RPMI7951 (cell line): ENCODE measurements around the gene TDRD1. TPM values are rescaled to one million over a fixed set of nuclear protein-coding genes. Genes with fewer than 3 reads are reported as not detected.

Source experiments
- DNase-seq: peaks from one replicate; pipeline ENCODE4 v3.0.0-alpha.2; 2012; ENCODE audit warnings: low read depth
- total RNA-seq: library from RNA; depleted of rRNA; stranded (reverse); fragments of >200 nt; shearing (Covaris generic); gene quantifications from 2 replicates; pipeline ENCODE4 v1.2.3, GENCODE V29; 2014

TDRD1 gene
- total RNA-seq, 1 experiment from 2014 or later, result not detected

DNA sequence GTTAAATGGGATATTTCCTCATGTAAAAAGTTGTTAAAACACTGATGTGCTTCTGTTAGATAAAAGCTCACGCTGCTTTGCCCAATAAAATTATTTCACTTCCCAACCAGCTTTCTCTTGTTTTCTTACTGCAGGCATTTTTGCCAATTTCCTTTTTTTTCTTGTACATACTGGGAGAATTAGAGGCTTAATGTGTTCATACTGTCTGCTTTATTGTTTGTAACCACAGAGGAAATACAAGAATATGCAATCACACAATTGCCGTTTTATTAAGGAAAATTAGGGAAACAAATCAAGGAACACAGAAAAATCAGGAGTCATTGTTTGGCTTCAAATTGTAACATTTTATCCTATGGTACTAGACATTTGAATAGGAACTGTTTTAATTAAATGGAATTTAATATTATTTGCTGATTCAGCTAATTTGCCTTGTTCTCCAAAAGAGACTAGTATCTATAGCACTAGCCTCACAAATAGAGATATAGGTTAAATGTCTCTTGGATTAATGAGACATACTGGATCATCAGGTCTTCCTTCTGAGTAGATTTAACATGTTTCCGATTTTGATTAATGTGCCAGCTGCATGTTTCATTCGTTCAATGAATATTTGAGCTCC is 53.5 kb downstream of the TDRD1 start:
- DNase-seq, result no peak

DNA sequence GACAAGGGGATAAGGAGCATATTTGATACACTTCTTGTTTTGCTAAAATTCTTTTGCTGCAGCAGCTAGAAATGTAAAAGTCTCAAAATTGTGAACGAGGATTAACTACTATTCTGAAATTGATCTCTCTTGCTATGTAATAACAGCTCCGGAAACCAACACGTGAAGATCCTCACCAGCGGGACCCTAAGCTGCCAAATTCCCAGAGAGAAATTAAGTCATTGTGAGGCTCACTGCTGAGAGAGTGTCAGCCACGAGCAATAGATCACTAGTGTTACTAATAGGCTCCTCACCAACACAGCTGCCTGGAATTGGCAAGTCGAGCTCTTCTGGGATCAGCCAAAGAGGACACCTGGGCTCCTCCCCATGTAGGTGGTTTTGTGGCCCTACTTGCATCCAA is 54.3 kb downstream of the TDRD1 start:
- DNase-seq, result no peak

DNA sequence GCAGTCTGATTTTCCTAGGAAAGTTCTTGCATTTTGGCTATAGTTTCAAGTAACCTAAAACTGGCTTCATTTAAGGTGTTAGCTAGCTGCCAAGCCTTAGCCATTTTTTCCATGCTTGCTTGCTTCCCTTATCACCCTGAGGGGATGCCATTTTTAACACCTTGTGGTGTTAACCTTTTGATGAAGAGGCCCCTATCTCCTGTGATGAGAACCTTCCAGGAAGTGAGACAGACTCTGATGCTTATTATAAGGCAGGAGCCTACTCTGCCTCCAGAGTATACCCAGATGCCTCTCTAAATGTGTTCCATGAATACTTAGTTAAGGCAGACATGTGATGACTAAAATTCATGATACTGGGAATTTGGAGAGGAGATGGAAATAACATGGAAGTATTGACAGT is 55.0 kb downstream of the TDRD1 start:
- DNase-seq, result no peak

DNA sequence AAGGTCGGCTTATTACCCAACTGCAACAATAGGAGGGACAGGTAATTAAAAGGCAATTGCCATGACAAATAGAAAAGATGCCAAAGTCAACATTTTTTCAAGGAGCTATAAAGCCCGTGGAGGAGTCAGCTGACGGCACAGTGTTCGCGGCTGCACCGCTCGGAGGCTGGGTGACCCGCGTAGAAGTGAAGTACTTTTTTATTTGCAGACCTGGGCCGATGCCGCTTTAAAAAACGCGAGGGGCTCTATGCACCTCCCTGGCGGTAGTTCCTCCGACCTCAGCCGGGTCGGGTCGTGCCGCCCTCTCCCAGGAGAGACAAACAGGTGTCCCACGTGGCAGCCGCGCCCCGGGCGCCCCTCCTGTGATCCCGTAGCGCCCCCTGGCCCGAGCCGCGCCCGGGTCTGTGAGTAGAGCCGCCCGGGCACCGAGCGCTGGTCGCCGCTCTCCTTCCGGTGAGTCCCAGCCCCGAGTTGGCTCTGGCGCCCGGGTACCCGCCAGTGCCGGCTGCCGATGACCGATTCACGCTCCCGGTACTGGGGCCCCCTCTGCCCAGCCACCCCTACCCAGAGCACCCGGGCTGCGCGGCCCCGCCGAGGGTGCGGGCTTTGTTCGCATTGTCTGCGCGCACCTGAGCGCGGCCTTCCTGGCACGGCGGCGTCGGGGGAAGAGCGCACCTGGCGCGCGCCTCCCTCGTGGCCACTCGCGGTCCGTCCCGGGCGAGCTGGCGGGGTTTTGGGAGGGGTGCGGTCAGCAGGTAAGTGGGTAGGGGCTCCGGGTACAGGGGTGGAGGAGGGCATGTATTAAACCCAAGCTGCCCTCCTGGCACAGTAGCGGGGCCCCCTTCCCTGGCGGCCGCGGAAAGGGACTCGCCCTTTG is 60.2 kb downstream of the TDRD1 start, which contains the start of gene VWA2:
Gene VWA2 (plus strand): TSS at position 138 of the 877 bp plus-strand sequence. CDS start 9,460 bp downstream, outside the sequence.
- no peak for DNase-seq

DNA sequence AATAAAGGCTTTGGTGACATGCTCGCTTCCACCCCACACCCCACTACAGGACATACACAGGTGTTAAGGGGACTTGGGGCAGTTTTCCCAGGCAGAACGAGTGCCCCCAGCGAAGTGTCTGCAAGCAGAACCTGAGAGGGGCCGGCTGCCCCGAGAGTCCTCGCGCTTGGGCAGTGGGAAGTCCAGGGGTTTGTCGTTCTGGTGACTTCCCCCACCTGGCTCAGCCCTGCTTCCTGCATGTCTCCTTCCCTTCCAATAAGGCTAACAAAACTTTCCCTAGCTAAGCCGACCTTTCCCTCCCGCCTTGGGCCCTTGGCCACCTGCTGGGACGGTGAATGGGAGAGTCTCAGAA is 60.8 kb downstream of the TDRD1 start:
- DNase-seq, result no peak

DNA sequence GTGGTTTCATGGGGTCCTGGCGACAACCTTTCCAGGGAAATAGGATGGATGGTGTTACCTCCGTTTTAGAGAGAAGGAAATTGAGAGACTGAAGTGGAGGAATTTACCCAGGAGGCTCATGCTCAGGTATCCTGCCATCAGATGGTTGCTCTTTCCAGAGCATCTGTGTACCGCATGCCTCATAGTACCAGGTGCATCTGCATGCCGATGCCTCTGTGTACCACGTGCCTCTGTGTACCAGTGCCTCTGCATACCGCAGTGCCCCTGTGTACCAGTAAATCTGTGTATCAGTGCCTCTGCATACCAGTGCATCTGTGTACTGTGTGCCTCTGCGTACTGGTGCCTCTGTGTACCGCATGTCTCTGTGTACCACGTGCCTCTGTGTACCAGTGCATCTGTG is 63.1 kb downstream of the TDRD1 start:
- no peak for DNase-seq

DNA sequence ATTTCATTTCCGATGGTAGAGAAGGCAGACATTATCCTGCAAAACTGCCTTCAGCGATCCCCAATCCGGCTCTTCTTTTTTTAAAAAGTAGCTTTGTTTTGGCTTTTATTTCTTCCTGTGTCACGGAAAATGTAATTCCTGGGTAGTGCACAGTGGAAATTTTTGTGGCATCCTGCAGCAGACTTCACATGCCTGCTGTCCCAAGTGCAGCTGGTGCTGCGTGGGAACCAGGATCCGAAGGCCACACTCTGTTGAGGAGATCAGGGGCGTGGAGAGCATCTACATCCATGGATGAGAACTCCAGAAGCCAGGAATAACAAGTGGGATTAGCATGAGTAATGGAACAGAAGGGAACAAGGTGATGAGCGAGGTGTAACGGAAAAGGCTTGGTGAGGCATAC is 64.5 kb downstream of the TDRD1 start:
- DNase-seq, result no peak

DNA sequence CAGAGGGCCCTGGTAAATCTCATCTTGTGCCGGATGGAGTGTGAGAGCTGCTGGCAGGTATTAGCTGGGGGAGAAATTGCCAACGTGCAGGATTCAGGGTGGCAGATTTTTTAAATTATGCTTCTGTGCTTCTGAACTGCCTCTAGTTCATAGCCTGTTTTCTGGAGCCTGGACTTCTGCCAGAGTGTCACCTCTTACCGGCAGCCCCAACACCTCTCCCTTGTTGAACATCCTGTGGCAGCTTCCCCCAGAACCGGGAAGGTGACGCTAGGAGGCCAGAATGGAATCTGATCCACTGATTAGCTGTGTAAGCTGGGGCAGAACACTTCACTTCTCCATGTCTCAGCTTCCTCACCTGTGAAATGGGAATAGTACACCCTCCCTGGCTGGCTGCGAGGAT is 65.0 kb downstream of the TDRD1 start:
- DNase-seq, result no peak

DNA sequence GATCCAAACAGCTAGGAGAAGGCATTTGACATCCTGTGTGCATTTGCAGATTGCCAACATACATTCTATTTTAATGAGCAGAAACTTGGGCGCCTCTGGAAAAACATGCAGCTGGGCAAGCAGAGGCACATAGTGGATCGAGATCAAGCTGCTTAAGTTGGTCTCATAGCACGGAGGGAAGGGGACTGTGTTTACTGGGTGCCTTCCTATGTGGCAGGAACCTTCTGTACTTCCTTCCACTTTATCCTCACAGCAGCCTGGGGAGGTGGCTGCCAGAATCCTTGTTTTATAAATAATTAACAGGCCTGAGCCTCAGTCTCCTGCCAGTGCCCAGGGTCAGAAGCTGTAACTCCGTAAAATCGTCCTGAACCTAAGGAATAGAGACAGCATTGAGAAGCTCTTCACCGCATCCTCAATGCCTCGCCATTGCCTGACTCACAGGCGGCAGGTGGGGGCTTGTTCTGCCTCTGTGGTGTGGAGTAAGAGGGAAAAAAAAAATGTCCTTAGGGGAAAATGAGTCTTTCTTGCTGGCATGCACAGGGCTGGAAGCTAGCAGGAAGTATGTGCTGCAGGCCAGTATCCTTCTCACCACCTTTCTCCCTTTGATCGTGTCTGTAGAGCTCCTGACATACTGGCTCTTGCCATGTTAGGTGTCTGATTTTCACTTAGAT is 66.1 kb downstream of the TDRD1 start:
- DNase-seq, result peak; percentile 72

DNA sequence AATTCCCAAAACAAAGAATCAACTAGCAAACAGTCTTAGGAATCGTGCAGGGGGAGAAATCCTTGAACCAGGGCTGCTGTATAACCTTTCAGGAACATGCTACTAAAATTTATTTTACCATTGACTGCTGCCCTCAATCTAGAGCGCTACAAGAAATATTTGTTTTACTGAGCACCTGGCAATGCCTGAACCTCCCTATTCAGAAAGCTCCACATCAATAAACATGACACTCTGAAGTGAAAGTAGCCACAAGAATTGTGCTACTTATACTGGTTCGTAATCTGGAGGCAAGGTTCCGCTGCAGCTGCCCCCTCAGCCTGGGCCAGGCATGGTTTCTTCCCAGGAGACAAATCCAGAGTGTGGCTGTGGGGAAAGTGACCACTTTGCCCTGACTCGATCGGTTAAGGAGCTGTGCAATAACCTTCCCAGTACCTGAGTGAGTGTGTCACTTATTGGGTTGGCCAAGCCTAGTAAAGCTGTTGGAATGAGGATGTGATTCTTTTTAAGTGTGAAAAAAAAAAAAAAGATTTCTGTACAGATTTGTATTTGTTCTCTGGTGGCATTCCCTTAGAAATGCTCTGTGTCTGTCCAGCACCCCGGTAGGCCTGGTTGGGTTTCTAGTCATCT is 67.6 kb downstream of the TDRD1 start:
- no peak for DNase-seq

DNA sequence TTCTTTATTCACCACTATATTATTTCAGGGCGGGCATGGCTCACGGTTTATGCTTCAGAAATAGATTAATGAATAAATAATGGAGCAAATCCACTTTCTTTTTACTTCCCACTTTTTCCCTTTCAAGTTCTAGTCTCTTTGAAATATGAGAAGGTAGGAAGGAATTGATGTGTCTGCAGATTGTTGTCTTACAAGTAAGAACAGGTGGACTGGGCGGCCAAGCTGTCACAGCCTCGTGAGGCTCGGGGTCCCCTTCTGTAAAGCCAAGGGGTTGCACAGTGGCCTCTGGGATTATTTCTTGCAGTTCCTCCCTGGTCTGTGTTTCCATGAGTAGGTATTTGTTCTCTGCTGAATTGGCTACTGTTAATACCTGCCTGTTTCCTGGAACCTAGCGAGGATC is 71.1 kb downstream of the TDRD1 start:
- no peak for DNase-seq

DNA sequence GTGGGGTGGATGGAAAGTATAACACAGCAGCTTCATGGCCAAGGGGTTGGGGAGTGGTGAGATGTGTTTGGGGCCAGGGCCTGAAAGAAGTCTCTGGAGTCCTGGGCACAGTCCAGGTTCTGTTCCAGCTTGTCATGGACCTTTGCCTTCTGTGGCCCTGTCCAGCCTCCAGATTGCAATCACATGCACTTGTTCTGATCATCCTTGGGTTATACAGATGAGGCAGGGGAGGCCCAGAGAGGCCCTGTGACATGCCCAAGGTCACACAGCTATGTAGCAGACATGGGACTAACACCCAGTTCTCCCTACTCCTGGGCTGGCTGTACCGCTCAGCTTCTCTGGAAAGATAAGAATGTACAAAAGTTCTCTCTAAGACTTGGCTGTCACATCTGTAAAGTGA is 71.6 kb downstream of the TDRD1 start:
- no peak for DNase-seq

DNA sequence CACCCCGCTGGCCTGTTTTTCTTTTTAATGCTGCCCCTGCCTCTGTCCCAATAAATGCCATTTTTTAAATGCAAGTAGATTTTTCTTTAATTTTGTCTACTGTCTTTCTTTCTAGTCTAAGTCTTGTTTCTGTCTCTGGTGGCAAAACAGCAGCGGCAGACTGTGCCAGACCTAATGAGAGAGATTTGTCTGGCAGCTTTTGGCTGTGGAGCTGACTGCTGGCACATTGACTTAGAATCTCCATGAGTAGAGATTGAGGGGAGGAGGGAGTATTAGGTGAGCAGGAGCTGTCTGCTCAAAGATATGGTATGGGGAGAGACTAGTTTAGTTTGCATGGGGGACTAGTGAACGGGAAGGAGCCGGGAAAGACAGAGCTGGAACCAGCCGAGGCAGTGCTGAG is 72.9 kb downstream of the TDRD1 start:
- DNase-seq, result no peak

DNA sequence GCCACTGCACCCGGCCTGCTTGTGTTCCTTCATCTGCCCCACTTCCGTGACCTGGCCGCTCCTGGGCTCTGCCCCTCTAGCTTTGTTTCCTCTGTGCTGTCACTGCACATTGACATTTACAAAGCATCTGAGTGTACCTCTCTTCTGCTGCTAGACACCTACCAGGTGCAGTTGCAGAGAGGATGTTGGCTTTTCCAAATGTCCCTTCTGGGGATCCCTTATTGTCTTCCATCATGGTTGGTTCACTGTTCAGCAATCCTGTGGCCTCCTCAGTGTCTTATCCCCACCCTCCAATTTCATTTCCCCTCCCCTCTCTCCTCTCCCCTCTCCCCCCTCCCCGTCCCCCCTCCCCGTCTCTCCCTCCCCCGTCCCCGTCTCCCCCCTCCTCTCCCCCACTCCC is 73.7 kb downstream of the TDRD1 start:
- no peak for DNase-seq

DNA sequence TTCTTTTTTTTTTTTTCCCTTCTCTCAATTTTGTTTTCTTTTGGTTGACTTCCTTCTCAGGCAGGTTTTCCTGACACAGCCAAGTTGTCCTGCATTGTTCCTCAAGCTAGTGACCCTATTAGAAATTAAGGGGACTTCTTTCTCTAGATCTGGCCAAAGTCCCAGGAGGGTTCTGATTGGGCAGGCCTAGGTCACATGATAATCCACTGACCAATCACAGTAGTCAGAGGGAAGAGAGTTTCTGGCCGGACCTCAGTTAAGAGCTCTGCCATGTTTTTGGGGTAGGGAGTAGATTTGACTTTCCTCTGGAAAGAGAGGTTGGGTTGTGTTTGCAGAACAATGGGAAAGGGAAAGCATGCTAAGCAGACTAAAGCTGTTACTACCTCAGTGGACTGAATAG is 76.1 kb downstream of the TDRD1 start:
- DNase-seq, result no peak

DNA sequence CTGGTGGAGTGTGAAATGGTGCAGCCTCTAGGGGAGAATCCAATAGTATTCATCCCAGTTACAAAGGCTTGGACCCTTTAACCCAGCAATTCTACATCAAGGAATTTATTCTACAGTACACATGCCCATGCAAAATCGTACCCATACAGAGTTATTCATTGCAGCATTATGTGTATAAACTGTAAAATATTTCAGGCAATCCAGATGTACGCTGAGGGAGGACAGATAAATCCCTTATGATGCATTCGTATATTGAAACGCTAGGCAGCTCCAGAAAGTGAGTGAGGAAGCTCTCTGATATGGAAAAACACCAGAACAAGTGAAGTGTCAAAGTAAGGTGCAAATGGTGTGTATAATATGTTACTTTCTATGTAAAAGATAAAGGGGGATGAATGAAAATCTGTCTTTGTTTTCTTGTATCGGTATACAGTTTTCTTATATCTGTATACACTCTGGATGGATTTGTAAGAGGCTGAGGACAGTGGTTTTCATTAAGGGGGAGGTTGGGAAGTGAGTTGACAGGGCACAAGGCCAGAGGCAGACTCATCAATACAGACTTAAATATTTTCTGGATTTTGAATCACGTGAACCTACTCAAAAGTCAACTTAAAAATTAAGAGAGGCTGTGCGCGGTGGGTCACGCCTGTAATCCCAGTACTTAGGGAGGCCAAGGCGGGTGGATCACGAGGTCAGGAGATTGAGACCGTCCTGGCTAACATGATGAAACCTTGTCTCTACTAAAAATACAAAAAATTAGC is 77.0 kb downstream of the TDRD1 start:
- DNase-seq, result no peak

DNA sequence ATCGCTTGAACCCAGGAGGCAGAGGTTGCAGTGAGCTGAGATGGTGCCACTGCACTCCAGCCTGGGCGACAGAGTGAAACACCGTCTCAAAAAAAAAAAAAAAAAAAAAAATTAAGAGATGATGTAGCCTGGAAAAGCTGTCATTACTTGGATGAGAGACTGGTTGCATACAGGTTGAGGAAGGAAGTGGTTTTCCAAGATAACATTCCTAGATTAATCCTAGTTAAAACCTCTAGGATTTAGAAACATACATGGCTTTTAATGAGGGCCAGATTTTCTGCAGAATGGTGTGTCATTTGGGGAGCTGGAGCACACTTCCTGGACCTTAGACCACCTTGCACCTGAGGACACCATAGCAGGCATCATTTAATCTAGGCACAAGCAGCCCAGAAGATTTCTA is 77.7 kb downstream of the TDRD1 start:
- DNase-seq, result peak; percentile 59

DNA sequence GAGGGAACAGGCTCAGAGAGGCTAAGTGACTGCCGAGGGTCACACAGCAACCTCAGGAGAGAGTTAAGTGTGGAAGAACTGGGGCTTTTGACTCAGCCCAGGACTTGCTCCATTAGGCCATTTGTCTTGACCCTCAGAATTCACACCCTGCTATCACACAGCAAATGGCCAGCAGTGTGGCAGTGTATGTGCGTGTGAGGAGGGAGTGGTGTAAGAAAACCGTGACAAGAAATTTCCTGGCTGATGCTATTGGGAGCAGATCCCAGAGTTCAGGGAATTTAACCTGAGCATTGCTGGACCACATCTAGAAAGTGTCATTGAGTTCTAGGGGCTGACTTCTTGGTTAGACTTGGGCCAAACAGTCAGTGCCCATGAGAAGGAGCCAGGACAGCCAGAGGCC is 78.3 kb downstream of the TDRD1 start:
- peak; percentile 3 for DNase-seq

DNA sequence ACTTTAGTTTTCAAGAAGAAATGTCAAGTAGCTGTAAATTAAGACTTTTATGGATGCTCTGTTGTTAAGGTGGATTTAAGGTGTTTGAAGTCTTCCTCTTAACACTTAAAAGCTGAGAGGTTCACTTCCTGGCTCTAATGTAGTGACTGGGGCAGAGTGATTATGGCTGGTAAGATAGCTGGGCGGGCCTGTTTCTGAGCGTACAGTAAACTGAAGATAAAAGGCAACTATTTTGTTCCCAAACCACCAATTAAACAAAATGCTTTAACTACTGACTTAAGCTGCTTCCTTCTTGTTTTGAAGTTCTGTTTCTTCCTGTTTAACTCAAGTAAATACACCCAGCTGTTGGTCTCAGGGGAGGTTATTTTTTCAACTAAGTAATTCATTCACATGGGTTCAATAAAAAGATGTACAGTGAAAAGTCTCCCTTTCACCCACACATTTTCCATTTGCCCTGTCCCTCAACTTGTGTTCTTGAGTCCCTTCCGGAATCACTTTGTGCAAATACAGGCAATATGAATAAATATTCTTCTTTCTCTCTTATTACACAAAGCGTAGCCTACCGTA is 79.2 kb downstream of the TDRD1 start:
- DNase-seq, result peak; percentile 15

DNA sequence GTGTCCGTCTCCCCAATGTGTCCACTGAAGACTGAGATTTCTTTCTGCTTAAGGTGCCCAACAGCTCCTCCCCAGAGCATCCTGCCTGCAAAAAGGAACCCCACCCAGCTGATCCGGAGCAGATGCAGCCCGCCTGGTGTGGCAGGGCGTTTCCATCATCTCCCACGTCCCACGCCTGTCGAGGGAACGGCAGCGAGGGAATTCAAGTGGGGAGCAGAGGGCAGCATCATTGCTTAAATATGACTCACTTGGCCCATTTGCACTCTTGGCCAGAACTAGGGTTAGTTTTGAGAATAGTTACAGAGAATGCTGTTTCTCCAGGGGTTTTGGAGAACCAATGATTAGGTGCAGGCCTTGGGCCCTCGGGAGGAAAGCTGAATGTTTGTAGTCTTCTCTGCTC is 80.7 kb downstream of the TDRD1 start:
- peak; percentile 72 for DNase-seq

DNA sequence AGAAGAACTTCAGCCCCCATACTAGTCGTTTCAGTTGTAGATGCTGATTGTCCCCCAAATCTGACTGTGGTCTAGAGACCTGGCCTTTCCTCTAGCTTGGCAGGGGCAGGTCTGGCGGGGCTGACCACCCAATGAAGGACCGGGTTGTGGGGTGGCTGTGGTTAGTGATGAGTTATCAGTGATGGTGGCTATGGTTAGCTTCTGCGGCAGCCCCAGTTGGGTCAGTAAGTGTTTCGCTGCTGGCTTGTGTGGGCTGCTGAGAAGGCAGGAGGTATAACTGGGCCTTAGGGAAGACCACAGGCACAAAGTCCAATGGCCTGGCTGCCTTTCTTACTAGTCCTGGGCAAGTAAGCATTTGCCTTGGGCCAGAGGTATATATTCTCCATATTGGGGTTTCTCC is 81.2 kb downstream of the TDRD1 start:
- DNase-seq, result peak; percentile 52
